GM23248 (cell line): ENCODE results near the gene GNAL. TPM values are rescaled to one million over a fixed set of nuclear protein-coding genes. Genes with fewer than 3 reads are reported as not detected.

ENCODE experiments used
- DNase-seq: peaks from one replicate; pipeline ENCODE4 v3.0.0-alpha.2; 2015
- H2AFZ ChIP-seq: fragments of 200-600 bp; sonication (generic); 2 replicates; pipeline ENCODE4 v1.6.1; 2016; ENCODE audit warnings: antibody characterized with exemption
- H3F3A ChIP-seq: fragments of 200-600 bp; sonication (generic); 2 replicates; pipeline ENCODE4 v1.6.1; 2016; ENCODE audit warnings: mild to moderate bottlenecking, antibody characterized with exemption, mixed run types; ENCODE audit not compliant: insufficient read depth
- H3K27ac ChIP-seq: fragments of 200-600 bp; sonication (generic); 2 replicates; pipeline ENCODE4 v1.5.1; 2016; ENCODE audit warnings: mild to moderate bottlenecking
- H3K27me3 ChIP-seq: fragments of 200-600 bp; sonication (generic); replicated peaks from 2 replicates; pipeline ENCODE4 v1.6.1; 2016; ENCODE audit warnings: mild to moderate bottlenecking; ENCODE audit not compliant: insufficient read depth
- H3K36me3 ChIP-seq: fragments of 200-600 bp; sonication (generic); 2 replicates; pipeline ENCODE4 v1.6.1; 2016; ENCODE audit warnings: low read depth, mild to moderate bottlenecking
- H3K4me1 ChIP-seq: fragments of 200-600 bp; sonication (generic); 2 replicates; pipeline ENCODE4 v1.6.1; 2016; ENCODE audit warnings: mild to moderate bottlenecking; ENCODE audit not compliant: insufficient read depth
- H3K4me2 ChIP-seq: fragments of 200-600 bp; sonication (generic); one replicate; pipeline ENCODE4 v1.6.1; 2016; ENCODE audit warnings: mild to moderate bottlenecking; ENCODE audit not compliant: unreplicated experiment
- H3K4me3 ChIP-seq: fragments of 200-600 bp; sonication (generic); 2 replicates; pipeline ENCODE4 v1.5.1; 2016; ENCODE audit warnings: mild to moderate bottlenecking
- H3K79me2 ChIP-seq: fragments of 200-600 bp; sonication (generic); 2 replicates; pipeline ENCODE4 v1.6.1; 2016; ENCODE audit warnings: mild to moderate bottlenecking; ENCODE audit not compliant: insufficient read depth
- H3K9ac ChIP-seq: fragments of 200-600 bp; sonication (generic); 2 replicates; pipeline ENCODE4 v1.6.1; 2016; ENCODE audit warnings: mild to moderate bottlenecking
- H3K9me2 ChIP-seq: fragments of 200-600 bp; sonication (generic); 2 replicates; pipeline ENCODE4 v1.6.1; 2016; ENCODE audit warnings: mixed run types, mild to moderate bottlenecking, moderate library complexity; ENCODE audit not compliant: insufficient read depth
- H3K9me3 ChIP-seq: fragments of 200-600 bp; sonication (generic); one replicate; pipeline ENCODE4 v1.6.1; 2017; ENCODE audit warnings: low read depth
- H4K20me1 ChIP-seq: fragments of 200-600 bp; sonication (generic); 2 replicates; pipeline ENCODE4 v1.6.0; 2016; ENCODE audit not compliant: insufficient read depth
- EZH2 ChIP-seq: fragments of 200-600 bp; sonication (generic); IDR thresholded peaks from 2 replicates; pipeline ENCODE4 v1.6.1; 2018; ENCODE audit warnings: antibody characterized with exemption, mild to moderate bottlenecking; ENCODE audit not compliant: insufficient read depth, poor library complexity, severe bottlenecking
- EZH2phosphoT487 ChIP-seq: fragments of 200-600 bp; sonication (generic); IDR thresholded peaks from 2 replicates; pipeline ENCODE4 v1.6.1; 2018; ENCODE audit warnings: antibody characterized with exemption, moderate library complexity, mild to moderate bottlenecking, low read depth; ENCODE audit not compliant: insufficient read depth
- WGBS, 2 experiments: methylation state at CpG; one replicate each; pipeline ENCODE4 v1.1.6; 2015 to 2017; ENCODE audit warnings: low lambda C conversion rate in 2 of 2, low coverage in 1 of 2; ENCODE audit errors: missing lambda C conversion rate in 2 of 2; 5-methylcytosine and 5-hydroxymethylcytosine counted together
- in situ Hi-C: fragments of 300-500 bp; cut with MboI; formaldehyde crosslinking; loops from 2 replicates; pipeline ENCODE4 v1.15.0; 2020
- polyA plus RNA-seq: library from polyadenylated mRNA; unstranded; fragments of >200 nt; fragmentation: Nextera tagmentation; extraction: Ambion mirVana; gene quantifications from 2 replicates; pipeline ENCODE4 v1.2.1, GENCODE V29; 2016
- total RNA-seq: library from RNA; depleted of rRNA; stranded (reverse); fragments of >200 nt; shearing (Covaris generic); gene quantifications from 2 replicates; pipeline ENCODE4 v1.2.3, GENCODE V29; 2014

The GNAL gene
- total and polyA plus RNA-seq, 2 experiments from 2014 or later: 0.19 to 3.0 TPM

GRCh38 chr18:11864471-11864870 lies 175.4 kb downstream of the GNAL start:
- Histone ChIP-seq H3K9me3 (no peaks in the 10 kb centered on the region), H2AFZ (no peak overlapping the region), H3K9me2 (no peaks in the 10 kb centered on the region), H4K20me1 (no peaks in the 10 kb centered on the region), H3K4me3 (no peak overlapping the region), H3K27ac (no peak overlapping the region), H3K27me3 (no peaks in the 10 kb centered on the region), H3K4me2 (no peak overlapping the region), H3F3A (no peaks in the 10 kb centered on the region; the same call in 1 of the 2 replicates), H3K4me1 (peaks cover 4% of the 10 kb centered on the region), H3K9ac (no peak overlapping the region), H3K36me3 (no peaks in the 10 kb centered on the region), H3K79me2 (no peaks in the 10 kb centered on the region)
- in situ Hi-C loops: no loop called here
- WGBS, 2 experiments: 72 to 76% methylated on average over 2 of the region's 2 CpGs
- TF ChIP-seq EZH2phosphoT487: no peak
- no peak for TF ChIP-seq EZH2
- DNase-seq: no peak

GRCh38 chr18:11865071-11865470 lies 176.0 kb downstream of the GNAL start:
- Histone ChIP-seq H4K20me1 (no peaks in the 10 kb centered on the region), H2AFZ (no peak overlapping the region), H3K4me1 (peaks cover 3% of the 10 kb centered on the region), H3K27ac (no peak overlapping the region), H3K9ac (no peak overlapping the region), H3K79me2 (no peaks in the 10 kb centered on the region), H3K4me2 (no peak overlapping the region), H3F3A (no peaks in the 10 kb centered on the region), H3K4me3 (no peak overlapping the region), H3K27me3 (no peaks in the 10 kb centered on the region), H3K9me3 (no peaks in the 10 kb centered on the region), H3K9me2 (no peaks in the 10 kb centered on the region), H3K36me3 (no peaks in the 10 kb centered on the region)
- WGBS, 2 experiments: 89% methylated on average over 11 to 12 of the region's 12 CpGs
- DNase-seq: no peak
- TF ChIP-seq EZH2 (no peak), EZH2phosphoT487 (no peak)
- in situ Hi-C loops: no loop called here

DNA sequence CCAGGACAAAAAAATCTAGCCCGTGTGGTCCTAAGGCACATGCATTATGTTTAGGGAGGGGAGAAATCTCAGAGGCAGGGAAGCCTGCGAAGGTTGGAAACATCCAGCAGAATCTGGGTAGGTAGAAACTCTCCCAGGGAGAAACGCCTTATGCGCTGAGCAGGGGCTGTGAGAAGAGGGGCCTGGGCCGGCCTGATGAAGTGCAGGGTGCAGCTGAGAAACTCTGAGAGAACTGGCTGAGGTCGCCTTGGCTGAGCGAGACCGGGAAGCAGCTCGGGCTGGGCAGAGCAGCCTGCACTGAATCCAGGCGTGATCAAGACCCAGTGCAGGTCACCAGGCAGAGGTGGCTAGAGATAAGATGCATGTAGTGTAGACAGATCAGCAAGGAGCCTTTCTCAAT lies 177.3 kb downstream of the GNAL start:
- no peaks in the 10 kb centered on the region for H3K9me3 ChIP-seq
- no peaks in the 10 kb centered on the region for H3K27me3 ChIP-seq
- no peak overlapping the region for H2AFZ ChIP-seq
- H3K27ac ChIP-seq: no peak overlapping the region
- TF ChIP-seq EZH2phosphoT487 (no peak), EZH2 (no peak)
- H3K4me1 ChIP-seq: no peaks in the 10 kb centered on the region
- 75 to 82% methylated on average over 10 of the region's 10 CpGs for WGBS, 2 experiments
- H3K36me3 ChIP-seq: no peaks in the 10 kb centered on the region
- no peaks in the 10 kb centered on the region for H3F3A ChIP-seq
- H3K4me2 ChIP-seq: no peak overlapping the region
- no peaks in the 10 kb centered on the region for H3K79me2 ChIP-seq
- in situ Hi-C loops: no loop called here
- DNase-seq: no peak
- no peak overlapping the region for H3K4me3 ChIP-seq
- H3K9ac ChIP-seq: no peak overlapping the region
- H4K20me1 ChIP-seq: no peaks in the 10 kb centered on the region
- H3K9me2 ChIP-seq: no peaks in the 10 kb centered on the region

GRCh38 chr18:11866764-11867163 lies 177.7 kb downstream of the GNAL start:
- Histone ChIP-seq H3K9ac (no peak overlapping the region), H3K27me3 (no peaks in the 10 kb centered on the region), H3K9me2 (no peaks in the 10 kb centered on the region), H3K9me3 (no peaks in the 10 kb centered on the region), H3K27ac (no peak overlapping the region), H3F3A (no peaks in the 10 kb centered on the region), H3K4me3 (no peak overlapping the region), H3K79me2 (no peaks in the 10 kb centered on the region), H3K4me1 (no peaks in the 10 kb centered on the region), H3K4me2 (no peak overlapping the region), H2AFZ (no peak overlapping the region), H3K36me3 (no peaks in the 10 kb centered on the region), H4K20me1 (no peaks in the 10 kb centered on the region)
- WGBS, 2 experiments: 91 to 94% methylated on average over 5 of the region's 5 CpGs
- no peak for DNase-seq
- in situ Hi-C loops: no loop called here
- no peak for TF ChIP-seq EZH2
- no peak for TF ChIP-seq EZH2phosphoT487

DNA sequence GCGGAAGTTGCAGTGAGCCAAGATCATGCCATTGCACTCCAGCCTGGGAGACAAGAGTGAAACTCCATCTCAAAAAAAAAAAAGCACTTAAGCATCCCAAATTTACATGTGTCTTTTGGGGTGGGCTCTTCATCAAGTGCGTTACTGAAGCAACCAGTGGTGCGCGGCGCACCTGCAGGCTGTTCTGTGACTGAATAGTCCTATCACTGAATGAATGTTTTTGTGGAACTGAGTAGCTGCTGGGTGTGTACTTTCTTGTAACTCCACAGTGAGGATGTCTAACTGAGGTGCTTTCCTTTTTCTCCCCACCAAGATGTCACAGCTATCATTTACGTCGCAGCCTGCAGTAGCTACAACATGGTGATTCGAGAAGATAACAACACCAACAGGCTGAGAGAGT lies 179.2 kb downstream of the GNAL start:
- no peak overlapping the region for H2AFZ ChIP-seq
- H3F3A ChIP-seq: no peaks in the 10 kb centered on the region
- no peaks in the 10 kb centered on the region for H3K27me3 ChIP-seq
- in situ Hi-C loops: no loop called here
- 94 to 95% methylated on average over 8 of the region's 8 CpGs for WGBS, 2 experiments
- no peaks in the 10 kb centered on the region for H3K4me1 ChIP-seq
- H3K9me2 ChIP-seq: no peaks in the 10 kb centered on the region
- H3K9me3 ChIP-seq: no peaks in the 10 kb centered on the region
- no peak for DNase-seq
- H4K20me1 ChIP-seq: no peaks in the 10 kb centered on the region
- H3K36me3 ChIP-seq: no peaks in the 10 kb centered on the region
- no peak overlapping the region for H3K9ac ChIP-seq
- H3K4me2 ChIP-seq: no peak overlapping the region
- no peak for TF ChIP-seq EZH2
- no peak for TF ChIP-seq EZH2phosphoT487
- no peak overlapping the region for H3K4me3 ChIP-seq
- no peaks in the 10 kb centered on the region for H3K79me2 ChIP-seq
- no peak overlapping the region for H3K27ac ChIP-seq
